ENCODE measurements around the gene MYO3B. TPM values are rescaled to one million over a fixed set of nuclear protein-coding genes. Genes with fewer than 3 reads are reported as not detected.

MYO3B gene
- polyA plus RNA-seq, 1 of the 3 experiments (the other 2 are of a cell fraction), result not detected

- no peaks in the 10 kb centered on the region for H3F3A ChIP-seq (replicated peaks; ENCODE audit: insufficient read depth)
- TF ChIP-seq NFIC (IDR thresholded peaks at IDR 0.05; ENCODE audit: borderline replicate concordance), result no peak
- H3K4me2 ChIP-seq, result no peak overlapping the region
- H4K20me1 ChIP-seq (ENCODE audit: insufficient read depth), result no peaks in the 10 kb centered on the region
- H3K27ac ChIP-seq (ENCODE audit: low read depth in 2 of 2, low read length in 1 of 2), result no peak overlapping the region
- ChIA-PET CTCF (interaction anchor here (0.7 kb wide), 1 partner anchor 227 kb away, joined by 3 read pairs; no protein-coding TSS in a partner anchor), POLR2A (no interaction called here)
- WGBS (ENCODE audit: low lambda C conversion rate), result 48% methylated on average over 4 of the region's 4 CpGs
- H3K9me2 ChIP-seq, result no peaks in the 10 kb centered on the region
- no peak for DNase-seq
- no peaks in the 10 kb centered on the region for H3K9me3 ChIP-seq
- H3K4me1 ChIP-seq (ENCODE audit: control insufficient read depth in 1 of 2, insufficient read depth in 2 of 2, low read depth in 1 of 2, low read length in 1 of 2), result no peaks in the 10 kb centered on the region
- no peak overlapping the region for H2AFZ ChIP-seq (ENCODE audit: low read depth)
- H3K27me3 ChIP-seq (ENCODE audit: insufficient read depth), result no peaks in the 10 kb centered on the region
- H3K36me3 ChIP-seq (replicated peaks in 1 of 2; ENCODE audit: control insufficient read depth in 1 of 2, insufficient read depth in 2 of 2, low read length in 1 of 2), result no peaks in the 10 kb centered on the region
- no peaks in the 10 kb centered on the region for H3K79me2 ChIP-seq (ENCODE audit: insufficient read depth)
- H3K9ac ChIP-seq, result no peak overlapping the region
- H3K4me3 ChIP-seq (ENCODE audit: low read depth in 2 of 2, low read length in 1 of 2), result no peak overlapping the region
Observed at GRCh38 chr2:170481201-170481600, 303.3 kb downstream of the MYO3B start.

GRCh38 chr2:170484552-170484951 lies 306.6 kb downstream of the MYO3B start:
- Histone ChIP-seq H3K27ac (ENCODE audit: low read depth in 2 of 2, low read length in 1 of 2) (no peak overlapping the region), H3K36me3 (replicated peaks in 1 of 2; ENCODE audit: control insufficient read depth in 1 of 2, insufficient read depth in 2 of 2, low read length in 1 of 2) (no peaks in the 10 kb centered on the region), H3K9me3 (no peaks in the 10 kb centered on the region), H2AFZ (ENCODE audit: low read depth) (no peak overlapping the region), H3K79me2 (ENCODE audit: insufficient read depth) (no peaks in the 10 kb centered on the region), H3K4me2 (no peak overlapping the region), H4K20me1 (ENCODE audit: insufficient read depth) (no peaks in the 10 kb centered on the region), H3K4me3 (ENCODE audit: low read depth in 2 of 2, low read length in 1 of 2) (no peak overlapping the region), H3K9ac (no peak overlapping the region), H3F3A (replicated peaks; ENCODE audit: insufficient read depth) (no peaks in the 10 kb centered on the region), H3K9me2 (no peaks in the 10 kb centered on the region), H3K4me1 (ENCODE audit: control insufficient read depth in 1 of 2, insufficient read depth in 2 of 2, low read depth in 1 of 2, low read length in 1 of 2) (no peaks in the 10 kb centered on the region), H3K27me3 (ENCODE audit: insufficient read depth) (no peaks in the 10 kb centered on the region)
- TF ChIP-seq JUND (IDR thresholded peaks at IDR 0.05), result no peak
- no peak for TF ChIP-seq YY1 (IDR thresholded peaks at IDR 0.05; ENCODE audit: low read depth)
- TF ChIP-seq NFIC (IDR thresholded peaks at IDR 0.05; ENCODE audit: borderline replicate concordance), result no peak
- no peak for TF ChIP-seq EP300 (IDR thresholded peaks at IDR 0.05; ENCODE audit: borderline replicate concordance in 1 of 2, low read depth in 1 of 2, low read length in 1 of 2)
- no peak for TF ChIP-seq RFX5 (IDR thresholded peaks at IDR 0.05; ENCODE audit: low read length)
- TF ChIP-seq PBX3 (IDR thresholded peaks at IDR 0.05), result no peak
- TF ChIP-seq FOXJ3 (CRISPR knock-in tag; IDR thresholded peaks at IDR 0.05), result no peak
- TF ChIP-seq IRF3 (IDR thresholded peaks at IDR 0.05; ENCODE audit: low read depth, low read length), result no peak
- TF ChIP-seq ZBTB33 (IDR thresholded peaks at IDR 0.05; ENCODE audit: borderline replicate concordance, low read depth), result no peak
- no peak for TF ChIP-seq POLR2AphosphoS5 (IDR thresholded peaks at IDR 0.05; ENCODE audit: low read depth, low read length)
- no peak for TF ChIP-seq TCF12 (IDR thresholded peaks at IDR 0.05)
- no peak for TF ChIP-seq FOXM1 (IDR thresholded peaks at IDR 0.05; ENCODE audit: low read depth)
- TF ChIP-seq EZH2phosphoT487 (IDR thresholded peaks at IDR 0.05; ENCODE audit: borderline replicate concordance, low read depth), result no peak
- no peak for TF ChIP-seq RXRA (IDR thresholded peaks at IDR 0.05; ENCODE audit: borderline replicate concordance, low read depth)
- no peak for TF ChIP-seq USF2 (IDR thresholded peaks at IDR 0.05; ENCODE audit: borderline replicate concordance, low read depth, low read length)
- TF ChIP-seq SIN3A (IDR thresholded peaks at IDR 0.05; ENCODE audit: borderline replicate concordance, low read depth, low read length), result no peak
- TF ChIP-seq TAF1 (IDR thresholded peaks at IDR 0.05; ENCODE audit: borderline replicate concordance, low read depth, low read length), result no peak
- ChIA-PET POLR2A (no interaction called here), CTCF (no interaction called here)
- no peak for DNase-seq

Data from SK-N-SH (cell line).